ENCODE results near the gene AUH. TPM values are rescaled to one million over a fixed set of nuclear protein-coding genes. Genes with fewer than 3 reads are reported as not detected.

AUH gene
- total and polyA plus RNA-seq, 9 of the 15 experiments (the other 6 are each of a cell fraction or from before 2014, with no cell fraction given) = 3.4 to 29.0 (median 10.1) TPM

DNA sequence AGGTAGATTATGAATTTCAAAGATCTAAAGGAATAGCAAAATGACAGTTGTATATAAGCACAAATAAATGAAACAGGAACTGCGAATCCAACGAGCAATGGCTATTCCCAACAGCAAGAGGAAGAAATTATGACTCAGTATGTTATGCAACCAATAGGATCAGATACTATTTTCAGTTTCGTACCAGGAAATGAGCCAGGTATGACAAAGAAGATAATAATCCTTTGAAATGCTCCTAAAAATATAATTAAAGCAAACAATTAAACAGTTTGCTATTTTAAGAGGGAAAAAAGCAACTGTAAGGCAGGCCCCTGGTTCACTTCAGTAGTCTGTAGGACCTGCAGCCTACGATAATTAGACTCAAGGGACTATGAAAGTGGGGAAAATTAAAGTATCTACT lies 58.9 kb downstream of the AUH start:
- no peaks in the 10 kb centered on the region for H3K4me1 ChIP-seq (replicated peaks in 1 of 2; ENCODE audit: control insufficient read depth in 2 of 2, insufficient read depth in 2 of 2, low read length in 2 of 2)
- H4K20me1 ChIP-seq (replicated peaks; ENCODE audit: control insufficient read depth, insufficient read depth, low read length) = no peaks in the 10 kb centered on the region
- 49% methylated on average over 4 of the region's 4 CpGs for WGBS (ENCODE audit: insufficient coverage, low coverage, missing lambda C conversion rate)
- in situ Hi-C loops (cut with MboI) = no loop called here
- H3K9me1 ChIP-seq (ENCODE audit: control insufficient read depth, insufficient read depth, low read length) = no peaks in the 10 kb centered on the region
- H3K27me3 ChIP-seq (ENCODE audit: control insufficient read depth in 2 of 2, insufficient read depth in 2 of 2, low read length in 2 of 2) = no peaks in the 10 kb centered on the region
- ChIA-PET CTCF (ENCODE audit: low intra/inter-chr PET ratio) (no interaction called here), POLR2A (no interaction called here)
- H3K27ac ChIP-seq (ENCODE audit: extremely low read depth, low read depth, low read length) = no peak overlapping the region
- no peak overlapping the region for H3K9ac ChIP-seq (ENCODE audit: insufficient read depth in 1 of 2, low read depth in 2 of 2, low read length in 2 of 2)
- H3K4me3 ChIP-seq = no peak overlapping the region
- H3K79me2 ChIP-seq (ENCODE audit: control insufficient read depth, insufficient read depth, low read length) = no peaks in the 10 kb centered on the region
- no TSS peak for BruUV-seq (replicated peaks)
- H3K4me2 ChIP-seq (ENCODE audit: insufficient read depth, low read length) = no peak overlapping the region
- no peak overlapping the region for H2AFZ ChIP-seq (ENCODE audit: low read depth, low read length)
- H3K9me3 ChIP-seq (replicated peaks; ENCODE audit: control insufficient read depth, insufficient read depth, low read depth, low read length) = no peaks in the 10 kb centered on the region
- peak in 1 of 4 experiments; percentile 6 for DNase-seq (ENCODE audit: extremely low read depth in 1 of 4, low spot score in 3 of 4)
- intact Hi-C loops (cut with micrococcal nuclease) = no loop called here
- no peak for FAIRE-seq
- ATAC-seq = no peak
- no peaks in the 10 kb centered on the region for H3K36me3 ChIP-seq (ENCODE audit: control insufficient read depth, insufficient read depth, low read length)
- TF ChIP-seq, protein P1, sequence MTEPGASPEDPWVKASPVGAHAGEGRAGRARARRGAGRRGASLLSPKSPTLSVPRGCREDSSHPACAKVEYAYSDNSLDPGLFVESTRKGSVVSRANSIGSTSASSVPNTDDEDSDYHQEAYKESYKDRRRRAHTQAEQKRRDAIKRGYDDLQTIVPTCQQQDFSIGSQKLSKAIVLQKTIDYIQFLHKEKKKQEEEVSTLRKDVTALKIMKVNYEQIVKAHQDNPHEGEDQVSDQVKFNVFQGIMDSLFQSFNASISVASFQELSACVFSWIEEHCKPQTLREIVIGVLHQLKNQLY (CRISPR knock-in tag; conservative IDR thresholded peaks at IDR 0.05) = no peak
- TF ChIP-seq DACH1 (IDR thresholded peaks at IDR 0.05; ENCODE audit: partially characterized antibody) (no peak), EP300 (IDR thresholded peaks at IDR 0.05; ENCODE audit: low read length) (peak; percentile 15; the same call in 1 of the 2 replicates), ZFP36 (IDR thresholded peaks at IDR 0.05; ENCODE audit: low read depth, low read length, partially characterized antibody) (no peak), NFIC (IDR thresholded peaks at IDR 0.05) (no peak), SRSF9 (IDR thresholded peaks at IDR 0.05; ENCODE audit: borderline replicate concordance, low read depth, low read length) (no peak), ZNF766 (CRISPR knock-in tag; conservative IDR thresholded peaks at IDR 0.05) (no peak)
- TF ChIP-seq, protein P2, sequence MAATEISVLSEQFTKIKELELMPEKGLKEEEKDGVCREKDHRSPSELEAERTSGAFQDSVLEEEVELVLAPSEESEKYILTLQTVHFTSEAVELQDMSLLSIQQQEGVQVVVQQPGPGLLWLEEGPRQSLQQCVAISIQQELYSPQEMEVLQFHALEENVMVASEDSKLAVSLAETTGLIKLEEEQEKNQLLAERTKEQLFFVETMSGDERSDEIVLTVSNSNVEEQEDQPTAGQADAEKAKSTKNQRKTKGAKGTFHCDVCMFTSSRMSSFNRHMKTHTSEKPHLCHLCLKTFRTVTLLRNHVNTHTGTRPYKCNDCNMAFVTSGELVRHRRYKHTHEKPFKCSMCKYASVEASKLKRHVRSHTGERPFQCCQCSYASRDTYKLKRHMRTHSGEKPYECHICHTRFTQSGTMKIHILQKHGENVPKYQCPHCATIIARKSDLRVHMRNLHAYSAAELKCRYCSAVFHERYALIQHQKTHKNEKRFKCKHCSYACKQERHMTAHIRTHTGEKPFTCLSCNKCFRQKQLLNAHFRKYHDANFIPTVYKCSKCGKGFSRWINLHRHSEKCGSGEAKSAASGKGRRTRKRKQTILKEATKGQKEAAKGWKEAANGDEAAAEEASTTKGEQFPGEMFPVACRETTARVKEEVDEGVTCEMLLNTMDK (IDR thresholded peaks at IDR 0.05; ENCODE audit: borderline replicate concordance, insufficient read depth, low read depth, low read length, poor library complexity, severe bottlenecking) = no peak
- TF ChIP-seq, protein P3, sequence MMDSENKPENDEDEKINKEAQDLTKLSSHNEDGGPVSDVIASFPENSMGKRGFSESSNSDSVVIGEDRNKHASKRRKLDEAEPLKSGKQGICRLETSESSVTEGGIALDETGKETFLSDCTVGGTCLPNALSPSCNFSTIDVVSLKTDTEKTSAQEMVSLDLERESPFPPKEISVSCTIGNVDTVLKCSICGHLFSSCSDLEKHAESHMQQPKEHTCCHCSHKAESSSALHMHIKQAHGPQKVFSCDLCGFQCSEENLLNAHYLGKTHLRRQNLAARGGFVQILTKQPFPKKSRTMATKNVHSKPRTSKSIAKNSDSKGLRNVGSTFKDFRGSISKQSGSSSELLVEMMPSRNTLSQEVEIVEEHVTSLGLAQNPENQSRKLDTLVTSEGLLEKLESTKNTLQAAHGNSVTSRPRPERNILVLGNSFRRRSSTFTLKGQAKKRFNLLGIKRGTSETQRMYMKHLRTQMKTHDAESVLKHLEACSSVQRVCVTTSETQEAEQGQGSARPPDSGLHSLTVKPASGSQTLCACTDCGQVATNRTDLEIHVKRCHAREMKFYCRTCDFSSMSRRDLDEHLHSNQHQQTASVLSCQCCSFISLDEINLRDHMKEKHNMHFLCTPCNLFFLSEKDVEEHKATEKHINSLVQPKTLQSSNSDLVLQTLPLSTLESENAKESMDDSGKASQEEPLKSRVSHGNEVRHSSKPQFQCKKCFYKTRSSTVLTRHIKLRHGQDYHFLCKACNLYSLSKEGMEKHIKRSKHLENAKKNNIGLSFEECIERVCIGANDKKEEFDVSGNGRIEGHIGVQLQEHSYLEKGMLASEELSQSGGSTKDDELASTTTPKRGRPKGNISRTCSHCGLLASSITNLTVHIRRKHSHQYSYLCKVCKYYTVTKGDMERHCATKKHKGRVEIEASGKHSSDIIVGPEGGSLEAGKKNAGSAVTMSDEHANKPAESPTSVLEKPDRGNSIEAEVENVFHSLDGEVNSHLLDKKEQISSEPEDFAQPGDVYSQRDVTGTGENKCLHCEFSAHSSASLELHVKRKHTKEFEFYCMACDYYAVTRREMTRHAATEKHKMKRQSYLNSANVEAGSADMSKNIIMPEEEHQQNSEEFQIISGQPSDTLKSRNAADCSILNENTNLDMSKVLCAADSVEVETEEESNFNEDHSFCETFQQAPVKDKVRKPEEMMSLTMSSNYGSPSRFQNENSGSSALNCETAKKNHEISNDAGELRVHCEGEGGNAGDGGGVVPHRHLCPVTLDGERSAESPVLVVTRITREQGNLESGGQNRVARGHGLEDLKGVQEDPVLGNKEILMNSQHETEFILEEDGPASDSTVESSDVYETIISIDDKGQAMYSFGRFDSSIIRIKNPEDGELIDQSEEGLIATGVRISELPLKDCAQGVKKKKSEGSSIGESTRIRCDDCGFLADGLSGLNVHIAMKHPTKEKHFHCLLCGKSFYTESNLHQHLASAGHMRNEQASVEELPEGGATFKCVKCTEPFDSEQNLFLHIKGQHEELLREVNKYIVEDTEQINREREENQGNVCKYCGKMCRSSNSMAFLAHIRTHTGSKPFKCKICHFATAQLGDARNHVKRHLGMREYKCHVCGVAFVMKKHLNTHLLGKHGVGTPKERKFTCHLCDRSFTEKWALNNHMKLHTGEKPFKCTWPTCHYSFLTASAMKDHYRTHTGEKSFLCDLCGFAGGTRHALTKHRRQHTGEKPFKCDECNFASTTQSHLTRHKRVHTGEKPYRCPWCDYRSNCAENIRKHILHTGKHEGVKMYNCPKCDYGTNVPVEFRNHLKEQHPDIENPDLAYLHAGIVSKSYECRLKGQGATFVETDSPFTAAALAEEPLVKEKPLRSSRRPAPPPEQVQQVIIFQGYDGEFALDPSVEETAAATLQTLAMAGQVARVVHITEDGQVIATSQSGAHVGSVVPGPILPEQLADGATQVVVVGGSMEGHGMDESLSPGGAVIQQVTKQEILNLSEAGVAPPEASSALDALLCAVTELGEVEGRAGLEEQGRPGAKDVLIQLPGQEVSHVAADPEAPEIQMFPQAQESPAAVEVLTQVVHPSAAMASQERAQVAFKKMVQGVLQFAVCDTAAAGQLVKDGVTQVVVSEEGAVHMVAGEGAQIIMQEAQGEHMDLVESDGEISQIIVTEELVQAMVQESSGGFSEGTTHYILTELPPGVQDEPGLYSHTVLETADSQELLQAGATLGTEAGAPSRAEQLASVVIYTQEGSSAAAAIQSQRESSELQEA (IDR thresholded peaks at IDR 0.05; ENCODE audit: low read depth) = no peak
- TF ChIP-seq, protein P4, sequence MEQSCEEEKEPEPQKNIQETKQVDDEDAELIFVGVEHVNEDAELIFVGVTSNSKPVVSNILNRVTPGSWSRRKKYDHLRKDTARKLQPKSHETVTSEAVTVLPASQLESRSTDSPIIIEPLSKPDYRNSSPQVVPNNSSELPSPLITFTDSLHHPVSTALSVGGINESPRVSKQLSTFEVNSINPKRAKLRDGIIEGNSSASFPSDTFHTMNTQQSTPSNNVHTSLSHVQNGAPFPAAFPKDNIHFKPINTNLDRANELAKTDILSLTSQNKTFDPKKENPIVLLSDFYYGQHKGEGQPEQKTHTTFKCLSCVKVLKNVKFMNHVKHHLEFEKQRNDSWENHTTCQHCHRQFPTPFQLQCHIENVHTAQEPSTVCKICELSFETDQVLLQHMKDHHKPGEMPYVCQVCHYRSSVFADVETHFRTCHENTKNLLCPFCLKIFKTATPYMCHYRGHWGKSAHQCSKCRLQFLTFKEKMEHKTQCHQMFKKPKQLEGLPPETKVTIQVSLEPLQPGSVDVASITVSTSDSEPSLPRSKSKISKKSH (CRISPR knock-in tag; IDR thresholded peaks at IDR 0.05) = no peak

Measured in K562 (cell line).